GM06990 (cell line): Measurements from ENCODE around the gene FAM229A.
"Not testable (repeated sequence)": the region's sequence is repeated elsewhere in the genome, so short reads cannot be mapped to it uniquely, and the experiment has no call there.

Source experiments
- DNase-seq: peaks from one replicate; pipeline ENCODE4 v3.0.0-alpha.2; 2011; ENCODE audit not compliant: insufficient read length; ENCODE audit errors: extremely low read depth
- H3K27me3 ChIP-seq: replicated peaks from 2 replicates; pipeline ENCODE4 v1.6.0; 2011; ENCODE audit warnings: low read length; ENCODE audit not compliant: control insufficient read depth, insufficient read depth
- H3K36me3 ChIP-seq: 2 replicates; pipeline ENCODE4 v1.5.1; 2011; ENCODE audit warnings: low read length; ENCODE audit not compliant: control insufficient read depth, insufficient read depth
- H3K4me3 ChIP-seq: replicated peaks from 2 replicates; pipeline ENCODE4 v1.5.1; 2011; ENCODE audit warnings: low read depth, mild to moderate bottlenecking, control low read depth, low read length
- CTCF ChIP-seq: IDR thresholded peaks from 2 replicates; pipeline ENCODE4 v1.5.1; 2011; ENCODE audit warnings: low read length, control low read depth, mild to moderate bottlenecking, inconsistent platforms; ENCODE audit not compliant: insufficient read depth, poor library complexity, severe bottlenecking

Gene FAM229A

GRCh38 chr1:32361674-32362473, 411 bp downstream of the FAM229A start:
- H3K27me3 ChIP-seq: no peaks in the 10 kb centered on the region
- peaks cover 14% of the 10 kb centered on the region for H3K36me3 ChIP-seq
- DNase-seq: no peak
- peak; percentile 15 for TF ChIP-seq CTCF
- H3K4me3 ChIP-seq: no peak overlapping the region

DNA sequence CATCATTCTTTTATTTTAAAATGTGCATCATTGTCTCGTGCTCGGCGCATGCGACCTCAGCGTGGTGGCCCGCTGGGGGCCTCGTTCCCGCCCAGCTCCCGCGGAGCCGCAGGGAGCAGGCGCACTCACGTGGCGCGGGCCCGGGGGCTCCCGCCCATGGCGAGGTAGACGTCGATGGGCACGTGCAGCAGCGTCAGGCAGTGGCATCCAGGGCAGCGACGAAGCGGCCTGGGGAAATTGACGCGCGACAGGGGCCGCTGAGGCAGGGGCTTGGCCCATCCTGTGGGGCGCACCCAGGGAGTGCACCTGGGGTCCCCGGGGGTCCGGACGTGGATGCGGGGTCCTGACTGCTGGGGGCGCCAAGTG, 994 bp downstream of the FAM229A start:
- H3K4me3 ChIP-seq: no peak overlapping the region

DNA sequence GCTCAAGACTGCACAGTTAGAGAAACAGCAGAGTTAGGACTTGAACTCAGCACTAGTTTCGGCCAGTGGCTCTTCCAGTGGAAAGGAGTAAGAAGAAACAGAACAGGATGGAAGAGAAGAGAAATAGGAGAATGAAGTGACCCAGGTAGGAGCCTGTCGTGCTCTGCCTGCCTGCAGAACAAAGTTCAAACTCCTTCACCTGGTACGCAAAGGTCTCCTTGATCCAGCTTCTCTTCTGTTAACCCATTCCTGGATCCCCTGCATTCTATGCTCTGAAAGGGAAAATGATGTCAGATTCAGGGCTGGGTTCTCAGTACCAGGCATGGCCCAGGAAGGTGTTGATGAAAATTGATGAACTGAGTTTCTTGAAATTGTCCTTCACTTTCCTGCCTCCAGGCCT, 3.9 kb downstream of the FAM229A start:
- TF ChIP-seq CTCF: no peak
- DNase-seq: no peak
- peaks cover 2% of the 10 kb centered on the region; the same call in 1 of the 2 replicates for H3K36me3 ChIP-seq
- H3K4me3 ChIP-seq: no peak overlapping the region
- no peaks in the 10 kb centered on the region for H3K27me3 ChIP-seq

More for the DNA sequence above, 994 bp downstream of the FAM229A start:
- H3K27me3 ChIP-seq: no peaks in the 10 kb centered on the region
- H3K36me3 ChIP-seq: peaks cover 12% of the 10 kb centered on the region
- TF ChIP-seq CTCF: no peak
- no peak for DNase-seq

DNA sequence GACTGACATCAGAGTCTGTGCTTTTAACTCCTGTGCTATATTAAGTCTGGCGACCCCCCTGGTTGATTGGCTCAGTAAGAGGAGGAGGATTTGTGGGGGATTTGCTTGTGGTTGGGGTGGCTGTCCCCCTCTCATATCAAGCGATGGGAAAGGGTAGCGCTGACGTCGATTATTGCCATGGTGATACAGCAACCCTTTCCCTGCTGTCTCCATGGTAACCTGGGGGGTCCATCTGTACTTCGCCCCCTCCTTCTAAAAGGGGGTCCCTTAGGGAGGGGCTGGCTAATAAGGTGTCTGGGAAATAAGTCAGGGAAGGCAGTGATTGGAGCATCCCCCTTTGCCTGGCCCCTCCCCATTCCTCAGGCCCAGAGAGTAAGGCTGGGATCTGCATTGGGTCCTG, 4.7 kb downstream of the FAM229A start:
- no peak for TF ChIP-seq CTCF
- no peak for DNase-seq
- H3K36me3 ChIP-seq: no peaks in the 10 kb centered on the region; the same call in 1 of the 2 replicates
- no peak overlapping the region for H3K4me3 ChIP-seq
- no peaks in the 10 kb centered on the region for H3K27me3 ChIP-seq

- no peaks in the 10 kb centered on the region; the same call in 1 of the 2 replicates for H3K36me3 ChIP-seq
- no peak for DNase-seq
- no peak overlapping the region for H3K4me3 ChIP-seq
- H3K27me3 ChIP-seq: no peaks in the 10 kb centered on the region
- TF ChIP-seq CTCF: no peak
Measured at GRCh38 chr1:32356478-32356877, 5.8 kb downstream of the FAM229A start.

- not testable (repeated sequence) for H3K4me3 ChIP-seq, H3K36me3 ChIP-seq, H3K27me3 ChIP-seq, DNase-seq
Measured at GRCh38 chr1:32355778-32356177, 6.5 kb downstream of the FAM229A start.
